B cell (primary cell): ENCODE results near the gene SOX8. TPM values are rescaled to one million over a fixed set of nuclear protein-coding genes. Genes with fewer than 3 reads are reported as not detected.

Experiments used
- ATAC-seq: fragments of 200-7000 bp; cut with Tn5 transposase; one replicate; pipeline ENCODE4 v1.10.0; 2021; ENCODE audit warnings: low read depth, mild to moderate bottlenecking, moderate number of reproducible peaks, moderate library complexity
- CTCF ChIA-PET: fragments of 350-600 bp; sonication (Branson Sonifier 250); formaldehyde crosslinking; loops from one replicate; lab custom pipeline; 2021; ENCODE audit warnings: antibody characterized with exemption, inconsistent platforms; lab: Charles Lee
- POLR2A ChIA-PET: fragments of 350-600 bp; sonication (Branson Sonifier 250); formaldehyde crosslinking; loops from one replicate; lab custom pipeline; 2021; ENCODE audit warnings: antibody characterized with exemption; lab: Charles Lee
- DNase-seq: peaks from one replicate; pipeline ENCODE4 v3.0.0; 2013
- H2AFZ ChIP-seq: 2 replicates; pipeline ENCODE4 v1.6.1; 2012; ENCODE audit warnings: mild to moderate bottlenecking, low read depth, low read length; ENCODE audit not compliant: insufficient read depth, poor library complexity, severe bottlenecking
- H3K27ac ChIP-seq, 2 donors: 1 replicate in 1 of 2; 2 replicates in 1 of 2; pipeline ENCODE4 v1.5.1; 2012 to 2013; ENCODE audit warnings: low read length in 2 of 2, mild to moderate bottlenecking in 2 of 2, moderate library complexity in 1 of 2
- H3K27me3 ChIP-seq, 4 experiments: fragments of 200-600 bp in 1 of 4; sonication (generic) in 1 of 4; replicated peaks in 1 of 4; 1 replicate in 2 of 4; 2 replicates in 2 of 4; pipeline versions ENCODE4 v1.6.1 to v1.7.0; 2013 to 2016; ENCODE audit warnings: low read length in 3 of 4, mild to moderate bottlenecking in 2 of 4, mixed read lengths in 1 of 4, moderate library complexity in 1 of 4; ENCODE audit not compliant: insufficient read depth in 4 of 4, control insufficient read depth in 3 of 4; ENCODE audit errors: control extremely low read depth in 1 of 4
- H3K36me3 ChIP-seq, 2 experiments: replicated peaks in 1 of 2; 1 replicate in 1 of 2; 2 replicates in 1 of 2; pipeline versions ENCODE4 v1.6.1 to v1.7.1; 2013; ENCODE audit warnings: low read length in 1 of 2; ENCODE audit not compliant: insufficient read depth in 2 of 2, control insufficient read depth in 1 of 2; ENCODE audit errors: control extremely low read depth in 1 of 2, extremely low read depth in 1 of 2
- H3K4me1 ChIP-seq, 2 donors: fragments of 200-600 bp in 1 of 2; sonication (generic) in 1 of 2; 1 replicate in 1 of 2; 2 replicates in 1 of 2; pipeline versions ENCODE4 v1.5.1 to v1.6.1; 2013 to 2017; ENCODE audit warnings: low read length in 2 of 2; ENCODE audit not compliant: control insufficient read depth in 2 of 2, insufficient read depth in 2 of 2
- H3K4me2 ChIP-seq: replicated peaks from 2 replicates; pipeline ENCODE3; 2012; ENCODE audit warnings: mild to moderate bottlenecking, low read depth, low read length; ENCODE audit not compliant: poor library complexity, severe bottlenecking
- H3K4me3 ChIP-seq, 5 experiments: fragments of 200-600 bp in 1 of 5; sonication (generic) in 1 of 5; 1 replicate in 3 of 5; 2 replicates in 2 of 5; pipeline versions ENCODE4 v1.5.1 to v1.7.0; 2011 to 2016; ENCODE audit warnings: low read length in 4 of 5, mild to moderate bottlenecking in 4 of 5, low read depth in 2 of 5, control low read depth in 1 of 5, moderate library complexity in 1 of 5; ENCODE audit not compliant: insufficient read depth in 1 of 5; ENCODE audit errors: control extremely low read depth in 1 of 5, extremely low read depth in 1 of 5
- H3K79me2 ChIP-seq: fragments of 200-600 bp; sonication (generic); one replicate; pipeline ENCODE4 v1.6.0; 2016; ENCODE audit warnings: low read length; ENCODE audit not compliant: control insufficient read depth, insufficient read depth
- H3K9ac ChIP-seq: fragments of 200-600 bp; sonication (generic); 2 replicates; pipeline ENCODE4 v1.6.1; 2017; ENCODE audit warnings: mild to moderate bottlenecking, low read length, moderate library complexity
- H3K9me3 ChIP-seq, 3 donors: one replicate each; pipeline versions ENCODE4 v1.6.1 to v1.7.1; 2013; ENCODE audit warnings: low read length in 2 of 3; ENCODE audit not compliant: control insufficient read depth in 2 of 3, insufficient read depth in 1 of 3; ENCODE audit errors: control extremely low read depth in 1 of 3
- H4K20me1 ChIP-seq: 2 replicates; pipeline ENCODE4 v1.6.0; 2012; ENCODE audit warnings: mild to moderate bottlenecking, low read length; ENCODE audit not compliant: insufficient read depth, control insufficient read depth, poor library complexity, severe bottlenecking
- H3K27ac Mint-ChIP-seq: one replicate; pipeline ENCODE4 v1.8.0; 2021; ENCODE audit warnings: mixed read lengths
- H3K27me3 Mint-ChIP-seq: one replicate; pipeline ENCODE4 v1.8.0; 2021; ENCODE audit warnings: mixed read lengths
- H3K4me1 Mint-ChIP-seq: one replicate; pipeline ENCODE4 v1.8.0; 2021; ENCODE audit warnings: mixed read lengths
- H3K4me3 Mint-ChIP-seq: one replicate; pipeline ENCODE4 v1.8.0; 2021; ENCODE audit warnings: mixed read lengths
- H3K9me3 Mint-ChIP-seq: one replicate; pipeline ENCODE4 v1.8.0; 2022; ENCODE audit warnings: mixed read lengths; ENCODE audit not compliant: insufficient read depth
- CTCF ChIP-seq: fragments of 200-600 bp; IDR thresholded peaks from one replicate; pipeline ENCODE4 v1.8.0; 2022; ENCODE audit warnings: antibody characterized with exemption, mild to moderate bottlenecking
- EZH2 ChIP-seq: IDR thresholded peaks from 2 replicates; pipeline ENCODE4 v1.6.1; 2012; ENCODE audit warnings: borderline replicate concordance, low read depth, mild to moderate bottlenecking, moderate library complexity, low read length; ENCODE audit not compliant: insufficient read depth, poor library complexity, severe bottlenecking
- WGBS: methylation state at CpG from one replicate; pipeline ENCODE4 v1.1.5; 2013; ENCODE audit warnings: missing lambda C conversion rate; ENCODE audit not compliant: insufficient coverage; 5-methylcytosine and 5-hydroxymethylcytosine counted together
- intact Hi-C: fragments of 100-400 bp; cut with micrococcal nuclease; formaldehyde crosslinking; loops from one replicate; pipeline ENCODE4 v1.10.0; 2022
- polyA plus RNA-seq: library from polyadenylated mRNA; depleted of rRNA; stranded (reverse); fragments of >200 nt; gene quantifications from 2 replicates; pipeline ENCODE4 v1.2.3, GENCODE V29; 2012
- total RNA-seq, 2 donors: library from RNA; stranded (reverse); fragments of 120-200 nt in 1 of 2; gene quantifications; 1 replicate in 1 of 2; 2 replicates in 1 of 2; pipeline versions ENCODE4 v1.2.3 to v1.2.4, GENCODE V29; 2013 to 2022

Gene SOX8
- total and polyA plus RNA-seq, 2 donors (not counting 1 experiment from before 2014, with no cell fraction given), result 0.03 to 1.2 TPM

DNA sequence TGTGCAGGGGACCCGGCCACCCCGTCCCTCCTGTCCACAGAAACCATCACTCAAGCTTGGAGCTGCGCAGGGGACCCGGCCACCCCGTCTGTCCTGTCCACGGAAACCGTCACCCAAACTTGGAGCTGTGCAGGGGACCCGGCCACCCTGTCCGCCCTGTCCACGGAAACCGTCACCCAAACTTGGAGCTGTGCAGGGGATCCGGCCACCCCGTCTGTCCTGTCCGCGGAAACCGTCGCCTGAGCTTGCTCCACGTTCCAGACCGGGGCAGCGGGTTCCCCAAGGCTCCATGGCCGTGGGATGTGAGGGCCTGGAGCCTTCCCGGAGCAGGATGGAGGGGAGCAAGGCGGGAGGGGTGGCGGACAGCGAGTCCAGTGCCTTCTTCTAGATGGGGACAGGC lies 25.2 kb downstream of the SOX8 start:
- H3K4me1 ChIP-seq, result peaks cover 0 to 7% of the 10 kb centered on the region in 2 donors
- H3K9me3 ChIP-seq, result no peaks in the 10 kb centered on the region
- no peak overlapping the region for H2AFZ ChIP-seq
- no peak overlapping the region for H3K27ac ChIP-seq
- intact Hi-C loops, result no loop called here
- no peaks in the 10 kb centered on the region for H3K79me2 ChIP-seq
- no peak overlapping the region for H3K4me2 ChIP-seq
- H3K27me3 ChIP-seq, result peaks cover 0 to 2% (median 0%) of the 10 kb centered on the region in 4 experiments
- TF ChIP-seq EZH2 (no peak), CTCF (no peak)
- H3K9ac ChIP-seq, result no peak overlapping the region
- no peaks in the 10 kb centered on the region for H3K36me3 ChIP-seq
- no peak overlapping the region for H3K4me3 ChIP-seq
- DNase-seq, result no peak
- no peaks in the 10 kb centered on the region for H4K20me1 ChIP-seq
- Mint-ChIP-seq H3K9me3 (no peaks in the 10 kb centered on the region), H3K27me3 (peaks cover 7% of the 10 kb centered on the region), H3K27ac (no peak overlapping the region), H3K4me3 (no peak overlapping the region), H3K4me1 (no peaks in the 10 kb centered on the region)
- CTCF ChIA-PET, result no interaction called here
- WGBS, result 94% methylated on average over 24 of the region's 25 CpGs
- ATAC-seq, result no peak
- POLR2A ChIA-PET, result no interaction called here

DNA sequence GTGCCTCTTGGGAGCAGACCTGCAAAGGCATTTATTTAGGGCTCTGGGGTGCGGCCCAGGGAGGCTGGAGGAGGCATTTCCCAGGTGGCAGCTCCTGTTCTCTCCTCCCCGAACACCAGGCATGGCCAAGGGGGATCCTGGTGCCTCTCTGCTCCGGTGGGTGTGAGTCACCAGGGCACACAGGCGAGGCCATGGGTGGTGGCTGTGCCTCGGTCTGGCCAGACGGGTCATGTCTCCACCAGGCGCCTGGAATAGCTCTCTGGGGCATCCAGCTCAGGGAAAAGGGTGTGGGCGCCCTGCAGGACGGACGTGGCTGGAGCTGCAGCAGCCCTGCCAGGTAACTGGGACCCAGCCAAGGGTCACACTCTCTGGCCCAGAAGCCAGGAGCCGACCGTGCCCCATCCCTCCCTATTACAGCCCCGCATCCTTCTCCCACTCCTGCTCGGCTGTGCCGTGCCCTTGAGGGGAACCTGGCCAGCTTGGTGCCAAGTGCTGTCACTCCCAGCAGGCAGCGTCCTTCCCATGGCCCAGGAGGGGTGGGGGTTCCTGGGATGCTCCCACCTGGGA lies 25.8 kb downstream of the SOX8 start:
- Histone ChIP-seq H3K9me3 (no peaks in the 10 kb centered on the region), H3K36me3 (no peaks in the 10 kb centered on the region), H3K79me2 (no peaks in the 10 kb centered on the region), H3K4me3 (no peak overlapping the region), H2AFZ (no peak overlapping the region), H3K27ac (no peak overlapping the region), H3K9ac (no peak overlapping the region), H3K27me3 (peaks cover 0 to 2% (median 0%) of the 10 kb centered on the region in 4 experiments), H3K4me2 (no peak overlapping the region), H3K4me1 (peaks cover 0 to 7% of the 10 kb centered on the region in 2 donors), H4K20me1 (no peaks in the 10 kb centered on the region)
- Mint-ChIP-seq H3K4me1 (no peaks in the 10 kb centered on the region), H3K4me3 (no peak overlapping the region), H3K27me3 (peaks cover 7% of the 10 kb centered on the region), H3K27ac (no peak overlapping the region), H3K9me3 (no peaks in the 10 kb centered on the region)
- TF ChIP-seq EZH2 (no peak), CTCF (no peak)
- 86% methylated on average over 16 of the region's 16 CpGs for WGBS
- intact Hi-C loops, result no loop called here
- POLR2A ChIA-PET, result no interaction called here
- no peak for DNase-seq
- no peak for ATAC-seq
- CTCF ChIA-PET, result no interaction called here
